ENCODE measurements around the gene DIS3L2.
"Not testable (repeated sequence)": the region's sequence is repeated elsewhere in the genome, so short reads cannot be mapped to it uniquely, and the experiment has no call there.

GRCh38 chr2:232363064-232363783 lies 401.7 kb downstream of the DIS3L2 start:
- TF ChIP-seq CTCF (IDR thresholded peaks at IDR 0.05 in 8 of 11, conservative IDR thresholded peaks at IDR 0.05 in 3 of 11); POLR2A (IDR thresholded peaks at IDR 0.05); POLR2AphosphoS5 (IDR thresholded peaks at IDR 0.05): not testable (repeated sequence)
